ENCODE results near the gene PTPRK.

DNA sequence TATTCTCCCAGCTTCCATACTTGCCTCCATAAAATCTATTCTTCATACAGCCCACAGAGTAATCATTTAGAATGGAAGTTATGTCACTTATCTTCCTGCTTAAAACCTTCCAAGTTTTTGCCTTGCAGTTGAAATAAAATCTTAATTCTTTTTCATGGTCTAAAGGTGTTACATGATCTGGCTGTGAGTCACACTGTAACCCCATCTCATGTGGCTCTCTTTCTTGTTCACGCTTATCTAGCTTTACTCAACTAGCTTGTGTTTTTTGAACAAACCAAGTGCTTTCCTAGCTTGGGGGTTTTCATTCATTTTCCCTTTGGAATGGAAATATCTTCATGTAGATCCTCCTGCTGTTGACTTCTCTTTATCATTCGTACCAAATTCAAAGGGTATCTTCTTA lies 596.0 kb downstream of the PTPRK start:
- TF ChIP-seq, protein P1, sequence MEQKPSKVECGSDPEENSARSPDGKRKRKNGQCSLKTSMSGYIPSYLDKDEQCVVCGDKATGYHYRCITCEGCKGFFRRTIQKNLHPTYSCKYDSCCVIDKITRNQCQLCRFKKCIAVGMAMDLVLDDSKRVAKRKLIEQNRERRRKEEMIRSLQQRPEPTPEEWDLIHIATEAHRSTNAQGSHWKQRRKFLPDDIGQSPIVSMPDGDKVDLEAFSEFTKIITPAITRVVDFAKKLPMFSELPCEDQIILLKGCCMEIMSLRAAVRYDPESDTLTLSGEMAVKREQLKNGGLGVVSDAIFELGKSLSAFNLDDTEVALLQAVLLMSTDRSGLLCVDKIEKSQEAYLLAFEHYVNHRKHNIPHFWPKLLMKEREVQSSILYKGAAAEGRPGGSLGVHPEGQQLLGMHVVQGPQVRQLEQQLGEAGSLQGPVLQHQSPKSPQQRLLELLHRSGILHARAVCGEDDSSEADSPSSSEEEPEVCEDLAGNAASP (IDR thresholded peaks at IDR 0.05), result no peak
- TF ChIP-seq EP300 (IDR thresholded peaks at IDR 0.05; ENCODE audit: low read length), result no peak
- TF ChIP-seq CEBPB (tag; IDR thresholded peaks at IDR 0.05), result no peak
- no peak for TF ChIP-seq FOXJ3 (CRISPR knock-in tag; IDR thresholded peaks at IDR 0.05)
- no peak for TF ChIP-seq ZNF3 (CRISPR knock-in tag; IDR thresholded peaks at IDR 0.05)
- TF ChIP-seq ZNF12 (CRISPR knock-in tag; IDR thresholded peaks at IDR 0.05), result no peak
- TF ChIP-seq RBBP5 (IDR thresholded peaks at IDR 0.05; ENCODE audit: borderline replicate concordance, insufficient read depth, low read length, poor library complexity, severe bottlenecking), result no peak
- no peak for TF ChIP-seq HIVEP1 (CRISPR knock-in tag; IDR thresholded peaks at IDR 0.05)
- no peak for TF ChIP-seq TBP (optimal IDR thresholded peaks at IDR 0.05; ENCODE audit: low read depth, low read length)
- TF ChIP-seq GATAD2B (IDR thresholded peaks at IDR 0.05; ENCODE audit: borderline replicate concordance), result no peak
- no peak for TF ChIP-seq ETV5 (CRISPR knock-in tag; IDR thresholded peaks at IDR 0.05; ENCODE audit: low read depth)
- no peak for TF ChIP-seq KLF13 (tag; IDR thresholded peaks at IDR 0.05; ENCODE audit: borderline replicate concordance, low read depth)
- TF ChIP-seq DIDO1 (tag; IDR thresholded peaks at IDR 0.05; ENCODE audit: low read depth), result no peak
- no peak for TF ChIP-seq ZNF24 (IDR thresholded peaks at IDR 0.05)

Measured in K562 (cell line).